Measurements from ENCODE around the gene CAPN10.

- TF ChIP-seq POLR2A (IDR thresholded peaks at IDR 0.05; ENCODE audit: low read depth, low read length): no peak
- no peak for TF ChIP-seq TAF1 (IDR thresholded peaks at IDR 0.05; ENCODE audit: borderline replicate concordance, low read depth, low read length)
Measured at GRCh38 chr2:240615396-240615795, 28.9 kb downstream of the CAPN10 start.

Measured in GM12892 (cell line).